ENCODE data around the gene CALN1. TPM values are rescaled to one million over a fixed set of nuclear protein-coding genes. Genes with fewer than 3 reads are reported as not detected.

The CALN1 gene
- total RNA-seq, 1 donor, result under 0.01 TPM

GRCh38 chr7:72435366-72435765, 23.2 kb upstream of the CALN1 start:
- DNase-seq (ENCODE audit: low read depth), result no peak
- no peak for TF ChIP-seq CTCF (IDR thresholded peaks at IDR 0.05; ENCODE audit: insufficient read depth, low read depth, low read length)
- no peak overlapping the region for H3K4me3 ChIP-seq (ENCODE audit: low read depth, low read length)

- TF ChIP-seq CTCF (IDR thresholded peaks at IDR 0.05; ENCODE audit: insufficient read depth, low read depth, low read length), result no peak
- no peak for DNase-seq (ENCODE audit: low read depth)
- H3K4me3 ChIP-seq (ENCODE audit: low read depth, low read length), result no peak overlapping the region
Observed at GRCh38 chr7:72430531-72430930, 18.4 kb upstream of the CALN1 start.

- DNase-seq (ENCODE audit: low read depth), result no peak
- TF ChIP-seq CTCF (IDR thresholded peaks at IDR 0.05; ENCODE audit: insufficient read depth, low read depth, low read length), result no peak
- no peak overlapping the region for H3K4me3 ChIP-seq (ENCODE audit: low read depth, low read length)
Observed at GRCh38 chr7:72429316-72429715, 17.2 kb upstream of the CALN1 start.

- TF ChIP-seq CTCF (IDR thresholded peaks at IDR 0.05; ENCODE audit: insufficient read depth, low read depth, low read length), result no peak
- H3K4me3 ChIP-seq (ENCODE audit: low read depth, low read length), result no peak overlapping the region
Observed at GRCh38 chr7:72416846-72417245, 4.7 kb upstream of the CALN1 start.

GRCh38 chr7:72415586-72415985, 3.4 kb upstream of the CALN1 start:
- H3K4me3 ChIP-seq (ENCODE audit: low read depth, low read length), result no peak overlapping the region
- DNase-seq (ENCODE audit: low read depth), result no peak
- no peak for TF ChIP-seq CTCF (IDR thresholded peaks at IDR 0.05; ENCODE audit: insufficient read depth, low read depth, low read length)

More at GRCh38 chr7:72416846-72417245, 4.7 kb upstream of the CALN1 start:
- no peak for DNase-seq (ENCODE audit: low read depth)

GRCh38 chr7:72413886-72414285, 1.7 kb upstream of the CALN1 start:
- no peak for DNase-seq (ENCODE audit: low read depth)
- no peak for TF ChIP-seq CTCF (IDR thresholded peaks at IDR 0.05; ENCODE audit: insufficient read depth, low read depth, low read length)
- no peak overlapping the region for H3K4me3 ChIP-seq (ENCODE audit: low read depth, low read length)

- no peak for TF ChIP-seq CTCF (IDR thresholded peaks at IDR 0.05; ENCODE audit: insufficient read depth, low read depth, low read length)
- no peak for DNase-seq (ENCODE audit: low read depth)
- no peak overlapping the region for H3K4me3 ChIP-seq (ENCODE audit: low read depth, low read length)
Observed at GRCh38 chr7:72413290-72413689, 1.2 kb upstream of the CALN1 start.

Data from fibroblast of villous mesenchyme (primary cell).